ENCODE results near the gene CCNA1.

CCNA1 gene

GRCh38 chr13:36436811-36437210 is 4.5 kb downstream of the CCNA1 start:
- Mint-ChIP-seq H3K4me3 (no peak overlapping the region), H3K4me1 (ENCODE audit: low read depth) (peaks cover 21% of the 10 kb centered on the region), H3K27me3 (peaks cover 40% of the 10 kb centered on the region), H3K9me3 (no peaks in the 10 kb centered on the region), H3K36me3 (ENCODE audit: low read depth) (no peaks in the 10 kb centered on the region), H3K27ac (no peak overlapping the region)
- DNase-seq = no peak

GRCh38 chr13:36438594-36439483 is 6.5 kb downstream of the CCNA1 start:
- Mint-ChIP-seq H3K9me3 (no peaks in the 10 kb centered on the region), H3K4me3 (no peak overlapping the region), H3K36me3 (ENCODE audit: low read depth) (no peaks in the 10 kb centered on the region), H3K27ac (no peak overlapping the region), H3K27me3 (peaks cover 24% of the 10 kb centered on the region), H3K4me1 (ENCODE audit: low read depth) (peaks cover 16% of the 10 kb centered on the region)
- DNase-seq = no peak

GRCh38 chr13:36445278-36445677 is 13.0 kb downstream of the CCNA1 start:
- no peak for DNase-seq
- Mint-ChIP-seq H3K4me3 (no peak overlapping the region), H3K4me1 (ENCODE audit: low read depth) (no peaks in the 10 kb centered on the region), H3K27ac (no peak overlapping the region), H3K9me3 (no peaks in the 10 kb centered on the region), H3K27me3 (peaks cover 9% of the 10 kb centered on the region), H3K36me3 (ENCODE audit: low read depth) (no peaks in the 10 kb centered on the region)

GRCh38 chr13:36445891-36446351 is 13.6 kb downstream of the CCNA1 start:
- Mint-ChIP-seq H3K9me3 (no peaks in the 10 kb centered on the region), H3K36me3 (ENCODE audit: low read depth) (no peaks in the 10 kb centered on the region), H3K4me3 (no peak overlapping the region), H3K4me1 (ENCODE audit: low read depth) (no peaks in the 10 kb centered on the region), H3K27me3 (peaks cover 14% of the 10 kb centered on the region), H3K27ac (no peak overlapping the region)
- DNase-seq = no peak

- H3K27me3 Mint-ChIP-seq = peaks cover 14% of the 10 kb centered on the region
- no peak overlapping the region for H3K27ac Mint-ChIP-seq
- H3K9me3 Mint-ChIP-seq = no peaks in the 10 kb centered on the region
- DNase-seq = no peak
- H3K4me1 Mint-ChIP-seq (ENCODE audit: low read depth) = no peaks in the 10 kb centered on the region
- no peak overlapping the region for H3K4me3 Mint-ChIP-seq
- H3K36me3 Mint-ChIP-seq (ENCODE audit: low read depth) = no peaks in the 10 kb centered on the region
These were observed 15.2 kb downstream of the CCNA1 start for GRCh38 chr13:36447501-36447900.

GRCh38 chr13:36450534-36450933 is 18.2 kb downstream of the CCNA1 start:
- Mint-ChIP-seq H3K36me3 (ENCODE audit: low read depth) (no peaks in the 10 kb centered on the region), H3K9me3 (no peaks in the 10 kb centered on the region), H3K27me3 (peaks cover 14% of the 10 kb centered on the region), H3K4me3 (no peak overlapping the region), H3K27ac (no peak overlapping the region), H3K4me1 (ENCODE audit: low read depth) (no peaks in the 10 kb centered on the region)
- DNase-seq = no peak

- Mint-ChIP-seq H3K4me3 (no peak overlapping the region), H3K9me3 (no peaks in the 10 kb centered on the region), H3K4me1 (ENCODE audit: low read depth) (no peaks in the 10 kb centered on the region), H3K27ac (no peak overlapping the region), H3K36me3 (ENCODE audit: low read depth) (no peaks in the 10 kb centered on the region), H3K27me3 (peaks cover 14% of the 10 kb centered on the region)
- no peak for DNase-seq
These were observed 21.2 kb downstream of the CCNA1 start for GRCh38 chr13:36453516-36453915.

- H3K36me3 Mint-ChIP-seq (ENCODE audit: low read depth) = no peaks in the 10 kb centered on the region
- peaks cover 14% of the 10 kb centered on the region for H3K27me3 Mint-ChIP-seq
- H3K27ac Mint-ChIP-seq = no peak overlapping the region
- no peaks in the 10 kb centered on the region for H3K9me3 Mint-ChIP-seq
- no peaks in the 10 kb centered on the region for H3K4me1 Mint-ChIP-seq (ENCODE audit: low read depth)
- no peak for DNase-seq
- no peak overlapping the region for H3K4me3 Mint-ChIP-seq
These were observed 21.8 kb downstream of the CCNA1 start for GRCh38 chr13:36454121-36454520.

- Mint-ChIP-seq H3K36me3 (ENCODE audit: low read depth) (no peaks in the 10 kb centered on the region), H3K4me1 (ENCODE audit: low read depth) (no peaks in the 10 kb centered on the region), H3K27ac (no peak overlapping the region), H3K9me3 (no peaks in the 10 kb centered on the region), H3K27me3 (peaks cover 8% of the 10 kb centered on the region), H3K4me3 (no peak overlapping the region)
- DNase-seq = no peak
These were observed 22.7 kb downstream of the CCNA1 start for GRCh38 chr13:36454987-36455386.

GRCh38 chr13:36456577-36456976 is 24.3 kb downstream of the CCNA1 start:
- Mint-ChIP-seq H3K9me3 (no peaks in the 10 kb centered on the region), H3K36me3 (ENCODE audit: low read depth) (no peaks in the 10 kb centered on the region), H3K27ac (no peak overlapping the region), H3K4me1 (ENCODE audit: low read depth) (no peaks in the 10 kb centered on the region), H3K4me3 (no peak overlapping the region), H3K27me3 (no peaks in the 10 kb centered on the region)
- DNase-seq = no peak

GRCh38 chr13:36461506-36461905 is 29.2 kb downstream of the CCNA1 start:
- no peak for DNase-seq
- no peaks in the 10 kb centered on the region for H3K4me1 Mint-ChIP-seq (ENCODE audit: low read depth)
- H3K27me3 Mint-ChIP-seq = no peaks in the 10 kb centered on the region
- H3K36me3 Mint-ChIP-seq (ENCODE audit: low read depth) = no peaks in the 10 kb centered on the region
- no peak overlapping the region for H3K4me3 Mint-ChIP-seq
- H3K9me3 Mint-ChIP-seq = no peaks in the 10 kb centered on the region
- H3K27ac Mint-ChIP-seq = no peak overlapping the region

GRCh38 chr13:36475468-36475867 is 43.2 kb downstream of the CCNA1 start:
- Mint-ChIP-seq H3K27me3 (peaks cover 7% of the 10 kb centered on the region), H3K36me3 (ENCODE audit: low read depth) (no peaks in the 10 kb centered on the region), H3K9me3 (peaks cover 12% of the 10 kb centered on the region), H3K4me3 (no peak overlapping the region), H3K27ac (no peak overlapping the region), H3K4me1 (ENCODE audit: low read depth) (no peaks in the 10 kb centered on the region)
- no peak for DNase-seq

GRCh38 chr13:36476661-36477060 is 44.4 kb downstream of the CCNA1 start:
- no peak for DNase-seq
- Mint-ChIP-seq H3K27me3 (peaks cover 7% of the 10 kb centered on the region), H3K4me1 (ENCODE audit: low read depth) (no peaks in the 10 kb centered on the region), H3K27ac (no peak overlapping the region), H3K36me3 (ENCODE audit: low read depth) (no peaks in the 10 kb centered on the region), H3K4me3 (no peak overlapping the region), H3K9me3 (peaks cover 12% of the 10 kb centered on the region)

- Mint-ChIP-seq H3K36me3 (ENCODE audit: low read depth) (no peaks in the 10 kb centered on the region), H3K4me1 (ENCODE audit: low read depth) (no peaks in the 10 kb centered on the region), H3K9me3 (peaks cover 7% of the 10 kb centered on the region), H3K27me3 (no peaks in the 10 kb centered on the region), H3K4me3 (no peak overlapping the region), H3K27ac (no peak overlapping the region)
- no peak for DNase-seq
These were observed 48.6 kb downstream of the CCNA1 start for GRCh38 chr13:36480726-36481427.

- no peaks in the 10 kb centered on the region for H3K36me3 Mint-ChIP-seq (ENCODE audit: low read depth)
- no peak for DNase-seq
- H3K4me3 Mint-ChIP-seq = no peak overlapping the region
- no peaks in the 10 kb centered on the region for H3K9me3 Mint-ChIP-seq
- H3K27ac Mint-ChIP-seq = no peak overlapping the region
- H3K4me1 Mint-ChIP-seq (ENCODE audit: low read depth) = no peaks in the 10 kb centered on the region
- peaks cover 4% of the 10 kb centered on the region for H3K27me3 Mint-ChIP-seq
These were observed 57.8 kb downstream of the CCNA1 start for GRCh38 chr13:36490055-36490454.
